ENCODE measurements around the gene P2RX5. TPM values are rescaled to one million over a fixed set of nuclear protein-coding genes. Genes with fewer than 3 reads are reported as not detected.

Gene P2RX5
- total and polyA plus RNA-seq, 2 donors (not counting 1 experiment from before 2014, with no cell fraction given) = 0.79 to 0.99 TPM

GRCh38 chr17:3723188-3723555 lies 27.2 kb upstream of the P2RX5 start:
- peak overlapping the region; percentile 94 for H2AFZ ChIP-seq (ENCODE audit: low read length)
- no peaks in the 10 kb centered on the region for H4K20me1 ChIP-seq (ENCODE audit: control insufficient read depth, extremely low read depth, insufficient read depth, low read length)
- peaks cover 14% of the 10 kb centered on the region for H3K4me1 ChIP-seq (ENCODE audit: control insufficient read depth, extremely low read depth, insufficient read depth, low read length)
- H3K4me3 ChIP-seq (replicated peaks in 1 of 4; ENCODE audit: control extremely low read depth in 1 of 4, insufficient read depth in 1 of 4, low read depth in 3 of 4, low read length in 4 of 4) = peak overlapping the region; percentile 77 to 97 (median 87)
- H3K9ac ChIP-seq (ENCODE audit: insufficient read depth, low read length) = peak overlapping the region; percentile 91
- no peaks in the 10 kb centered on the region for H3K9me3 ChIP-seq (ENCODE audit: control insufficient read depth, insufficient read depth, low read depth, low read length)
- peak overlapping the region; percentile 65 for H3K4me2 ChIP-seq (ENCODE audit: extremely low read depth, insufficient read depth, low read length)
- TF ChIP-seq CTCF (conservative IDR thresholded peaks at IDR 0.05 in 1 of 2, IDR thresholded peaks at IDR 0.05 in 1 of 2; ENCODE audit: low read depth in 1 of 2, low read length in 2 of 2) = no peak
- no peak for TF ChIP-seq EZH2 (IDR thresholded peaks at IDR 0.05; ENCODE audit: low read length, missing control alignments)
- peak overlapping the region; percentile 85 for H3K27ac ChIP-seq (ENCODE audit: insufficient read depth, low read length)
- no peaks in the 10 kb centered on the region for H3K27me3 ChIP-seq (ENCODE audit: control insufficient read depth, insufficient read depth, low read length)
- H3K79me2 ChIP-seq (ENCODE audit: control insufficient read depth, insufficient read depth, low read length) = peaks cover 38% of the 10 kb centered on the region
- peaks cover 4% of the 10 kb centered on the region for H3K36me3 ChIP-seq (ENCODE audit: control insufficient read depth, insufficient read depth, low read length)
- no peak for DNase-seq (ENCODE audit: low read depth in 2 of 2)

GRCh38 chr17:3722716-3723115 lies 26.8 kb upstream of the P2RX5 start:
- H3K79me2 ChIP-seq (ENCODE audit: control insufficient read depth, insufficient read depth, low read length) = peaks cover 38% of the 10 kb centered on the region
- no peaks in the 10 kb centered on the region for H3K27me3 ChIP-seq (ENCODE audit: control insufficient read depth, insufficient read depth, low read length)
- H3K27ac ChIP-seq (ENCODE audit: insufficient read depth, low read length) = peak overlapping the region; percentile 85
- no peak overlapping the region for H2AFZ ChIP-seq (ENCODE audit: low read length)
- H4K20me1 ChIP-seq (ENCODE audit: control insufficient read depth, extremely low read depth, insufficient read depth, low read length) = no peaks in the 10 kb centered on the region
- H3K4me1 ChIP-seq (ENCODE audit: control insufficient read depth, extremely low read depth, insufficient read depth, low read length) = peaks cover 14% of the 10 kb centered on the region
- H3K9me3 ChIP-seq (ENCODE audit: control insufficient read depth, insufficient read depth, low read depth, low read length) = no peaks in the 10 kb centered on the region
- TF ChIP-seq CTCF (conservative IDR thresholded peaks at IDR 0.05 in 1 of 2, IDR thresholded peaks at IDR 0.05 in 1 of 2; ENCODE audit: low read depth in 1 of 2, low read length in 2 of 2) (no peak), EZH2 (IDR thresholded peaks at IDR 0.05; ENCODE audit: low read length, missing control alignments) (no peak)
- H3K4me3 ChIP-seq (replicated peaks in 1 of 4; ENCODE audit: control extremely low read depth in 1 of 4, insufficient read depth in 1 of 4, low read depth in 3 of 4, low read length in 4 of 4) = peak overlapping the region; percentile 77 to 97 (median 87)
- DNase-seq (ENCODE audit: low read depth in 2 of 2) = peak in 1 of 2 donors; percentile 54
- peak overlapping the region; percentile 65 for H3K4me2 ChIP-seq (ENCODE audit: extremely low read depth, insufficient read depth, low read length)
- no peak overlapping the region for H3K9ac ChIP-seq (ENCODE audit: insufficient read depth, low read length)
- peaks cover 5% of the 10 kb centered on the region for H3K36me3 ChIP-seq (ENCODE audit: control insufficient read depth, insufficient read depth, low read length)

- H3K27ac ChIP-seq (ENCODE audit: insufficient read depth, low read length) = no peak overlapping the region
- H3K9me3 ChIP-seq (ENCODE audit: control insufficient read depth, insufficient read depth, low read depth, low read length) = no peaks in the 10 kb centered on the region
- peaks cover 6% of the 10 kb centered on the region for H3K36me3 ChIP-seq (ENCODE audit: control insufficient read depth, insufficient read depth, low read length)
- TF ChIP-seq EZH2 (IDR thresholded peaks at IDR 0.05; ENCODE audit: low read length, missing control alignments) = no peak
- TF ChIP-seq CTCF (conservative IDR thresholded peaks at IDR 0.05 in 1 of 2, IDR thresholded peaks at IDR 0.05 in 1 of 2; ENCODE audit: low read depth in 1 of 2, low read length in 2 of 2) = no peak
- no peak overlapping the region for H3K4me2 ChIP-seq (ENCODE audit: extremely low read depth, insufficient read depth, low read length)
- no peaks in the 10 kb centered on the region for H3K27me3 ChIP-seq (ENCODE audit: control insufficient read depth, insufficient read depth, low read length)
- peaks cover 13% of the 10 kb centered on the region for H3K79me2 ChIP-seq (ENCODE audit: control insufficient read depth, insufficient read depth, low read length)
- DNase-seq (ENCODE audit: low read depth in 2 of 2) = peak in 1 of 2 donors; percentile 26
- H3K9ac ChIP-seq (ENCODE audit: insufficient read depth, low read length) = no peak overlapping the region
- no peak overlapping the region for H2AFZ ChIP-seq (ENCODE audit: low read length)
- H3K4me3 ChIP-seq (replicated peaks in 1 of 4; ENCODE audit: control extremely low read depth in 1 of 4, insufficient read depth in 1 of 4, low read depth in 3 of 4, low read length in 4 of 4) = no peak overlapping the region
- H4K20me1 ChIP-seq (ENCODE audit: control insufficient read depth, extremely low read depth, insufficient read depth, low read length) = no peaks in the 10 kb centered on the region
- H3K4me1 ChIP-seq (ENCODE audit: control insufficient read depth, extremely low read depth, insufficient read depth, low read length) = peaks cover 12% of the 10 kb centered on the region
These were observed 23.3 kb upstream of the P2RX5 start for GRCh38 chr17:3719265-3719664.
